Activated naive CD4-positive, alpha-beta T cell treated with anti-CD3 and anti-CD28 coated beads, Interleukin-2, amount 10 ng/mL, durations not matched to agents 5 hours and 36 hours (primary cell): ENCODE results near the gene TAS2R9. TPM values are rescaled to one million over a fixed set of nuclear protein-coding genes. Genes with fewer than 3 reads are reported as not detected.

Experiments used
- total RNA-seq, 2 experiments: library from RNA; stranded (reverse); gene quantifications; one replicate each; pipeline ENCODE4 v1.2.3, GENCODE V29; 2021

Gene TAS2R9, protein sequence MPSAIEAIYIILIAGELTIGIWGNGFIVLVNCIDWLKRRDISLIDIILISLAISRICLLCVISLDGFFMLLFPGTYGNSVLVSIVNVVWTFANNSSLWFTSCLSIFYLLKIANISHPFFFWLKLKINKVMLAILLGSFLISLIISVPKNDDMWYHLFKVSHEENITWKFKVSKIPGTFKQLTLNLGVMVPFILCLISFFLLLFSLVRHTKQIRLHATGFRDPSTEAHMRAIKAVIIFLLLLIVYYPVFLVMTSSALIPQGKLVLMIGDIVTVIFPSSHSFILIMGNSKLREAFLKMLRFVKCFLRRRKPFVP
- not detected for total RNA-seq

DNA sequence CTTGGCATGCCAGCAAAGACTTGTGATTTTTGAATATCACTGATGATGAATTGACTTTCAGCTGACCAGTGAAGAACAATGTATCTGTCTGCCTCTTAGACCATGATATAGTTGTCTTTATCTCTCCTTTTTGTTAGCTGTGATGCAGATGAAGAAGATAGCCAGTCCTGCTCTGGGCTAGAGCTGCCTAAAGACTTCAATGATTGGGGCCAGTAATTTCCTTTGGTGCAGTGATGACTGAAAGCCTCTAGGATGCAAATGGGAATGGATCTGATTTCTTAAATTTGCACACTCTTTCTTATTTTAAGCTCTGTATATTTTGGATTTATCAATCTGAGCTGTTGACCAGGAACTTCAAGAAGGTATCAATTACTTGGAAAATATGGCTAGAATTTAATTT, at the start of gene TAS2R9:
Gene TAS2R9 (minus strand): TSS at position 101 of the 400 bp plus-strand sequence. CDS start 93 bp downstream, at position 8.

DNA sequence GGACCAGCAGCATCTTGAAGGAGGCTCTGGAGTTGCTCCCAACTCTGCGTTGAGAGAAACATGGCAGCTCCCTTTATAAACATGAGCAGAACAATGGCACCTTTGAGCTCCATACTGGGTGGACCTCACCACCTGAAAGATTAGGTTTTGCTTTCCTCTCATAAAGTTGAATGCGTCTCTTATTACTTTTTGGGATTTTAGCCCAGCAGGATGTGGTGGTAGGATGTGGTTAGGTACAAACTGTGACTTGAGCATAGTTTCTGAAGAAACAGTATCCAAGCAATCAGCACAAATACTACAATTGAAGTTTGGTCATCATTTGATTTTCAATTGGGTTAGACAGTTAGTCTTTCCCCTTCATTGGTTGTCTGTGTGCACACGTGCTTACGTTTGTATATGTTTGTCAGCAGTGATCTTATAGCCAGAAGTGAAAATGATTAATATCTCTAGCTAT, 39.5 kb upstream of the TAS2R9 start, which contains the start of gene PRR4:
Gene PRR4 (minus strand): TSS at position 51 of the 454 bp plus-strand sequence. CDS start 38 bp downstream, at position 13.

GRCh38 chr12:10826258-10826657, 16.3 kb upstream of the TAS2R9 start, which contains the start of gene TAS2R10:
Gene TAS2R10, minus strand, starts transcription at chr12:10826358. Its CDS starts 89 bp downstream, at chr12:10826269.

DNA sequence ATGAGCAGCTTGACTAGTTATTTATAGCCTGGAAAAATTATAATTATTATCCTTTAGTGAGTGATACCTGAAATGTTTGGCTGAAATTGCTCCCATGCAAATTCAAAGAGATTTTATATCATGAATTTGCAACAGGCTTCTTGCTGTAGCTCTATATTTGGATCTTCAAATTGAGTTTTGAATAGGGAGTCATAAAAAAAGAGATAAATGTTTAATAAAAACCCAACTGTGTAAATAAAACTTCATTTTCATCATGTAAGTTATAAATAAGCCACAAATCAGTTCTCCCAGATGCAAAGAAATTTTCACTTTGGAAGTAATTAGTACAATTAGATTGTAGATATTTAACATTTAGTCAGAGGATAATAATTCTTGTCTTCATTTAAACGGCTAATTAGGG, 2.8 kb downstream of the TAS2R9 start, which contains the start of gene TAS2R8:
Gene TAS2R8 (minus strand): TSS at position 101 of the 400 bp plus-strand sequence. CDS start 306 bp downstream, outside the sequence.

GRCh38 chr12:10802587-10802986, 7.4 kb downstream of the TAS2R9 start, which contains the start of gene TAS2R7:
Gene TAS2R7, minus strand, starts transcription at chr12:10802627. Its CDS starts 57 bp downstream, at chr12:10802570.

Other genes with a start within 250 kb of the TAS2R9 start
- gene MAGOHB, start 196.6 kb downstream of the TAS2R9 start, total RNA-seq = 10 to 100 TPM; 29.7 to 35.7 TPM
- under 1 TPM; 0.34 to 0.68 TPM for gene STYK1, start 136.1 kb downstream of the TAS2R9 start, total RNA-seq
- 10 to 100 TPM; 39.7 to 41.8 TPM for gene YBX3, start 86.8 kb downstream of the TAS2R9 start, total RNA-seq
- gene TAS2R7, start 7.5 kb downstream of the TAS2R9 start, total RNA-seq = not detected
- not detected for gene TAS2R8, start 2.9 kb downstream of the TAS2R9 start, total RNA-seq
- under 1 TPM; 0.25 to 0.36 TPM for gene TAS2R10, start 16.2 kb upstream of the TAS2R9 start, total RNA-seq
- gene PRR4, start 39.3 kb upstream of the TAS2R9 start, total RNA-seq = 1 to 10 TPM; 1.5 to 1.8 TPM
- 10 to 100 TPM; 11.3 to 11.5 TPM for gene PRH1, start 74.1 kb upstream of the TAS2R9 start, total RNA-seq
- 1 to 10 TPM in 1 of 2 experiments, under 1 TPM in 1; 0.48 to 1.0 TPM for gene TAS2R13, start 99.4 kb upstream of the TAS2R9 start, total RNA-seq
- gene PRH2, start 119.1 kb upstream of the TAS2R9 start, total RNA-seq = not detected
- 1 to 10 TPM; 1.6 TPM for gene TAS2R14, start 129.1 kb upstream of the TAS2R9 start, total RNA-seq
- 1 to 10 TPM in 1 of 2 experiments, under 1 TPM in 1; 0.55 to 1.2 TPM for gene TAS2R50, start 176.7 kb upstream of the TAS2R9 start, total RNA-seq
- gene TAS2R20, start 188.1 kb upstream of the TAS2R9 start, total RNA-seq = 1 to 10 TPM in 1 of 2 experiments, under 1 TPM in 1; 0.86 to 1.4 TPM
- 1 to 10 TPM; 2.2 to 2.5 TPM for gene TAS2R19, start 212.5 kb upstream of the TAS2R9 start, total RNA-seq
- gene TAS2R31, start 221.2 kb upstream of the TAS2R9 start, total RNA-seq = 1 to 10 TPM; 2.4 to 3.4 TPM